Heart left ventricle (tissue), 16 donors: ENCODE data around the gene FTO. TPM values are rescaled to one million over a fixed set of nuclear protein-coding genes. Genes with fewer than 3 reads are reported as not detected.

ENCODE experiments used
- ATAC-seq, 4 donors: fragments of 200-7000 bp; cut with Tn5 transposase; one replicate each; pipeline ENCODE4 v1.9.1; 2020 to 2022; ENCODE audit warnings: moderate library complexity in 4 of 4, mild to moderate bottlenecking in 3 of 4, moderate number of reproducible peaks in 1 of 4
- DNase-seq, 5 donors: peaks; one replicate each; pipeline ENCODE4 v3.0.0-alpha.2; 2020
- H3K27ac ChIP-seq, 12 donors: fragments of 200-600 bp; sonication (generic) in 4 of 12; one replicate each; pipeline versions ENCODE4 v1.5.0 to v1.8.0; 2016 to 2022; ENCODE audit warnings: mild to moderate bottlenecking in 2 of 12
- H3K27me3 ChIP-seq, 9 donors: fragments of 200-600 bp; sonication (generic) in 2 of 9; one replicate each; pipeline versions ENCODE4 v1.5.1 to v1.8.0; 2016 to 2022; ENCODE audit warnings: mild to moderate bottlenecking in 3 of 9
- H3K36me3 ChIP-seq, 9 donors: fragments of 200-600 bp; sonication (generic) in 2 of 9; one replicate each; pipeline versions ENCODE4 v1.5.0 to v1.8.0; 2018 to 2022; ENCODE audit warnings: mild to moderate bottlenecking in 2 of 9
- H3K4me1 ChIP-seq, 12 donors: fragments of 200-600 bp; sonication (generic) in 4 of 12; one replicate each; pipeline versions ENCODE4 v1.5.0 to v1.8.0; 2016 to 2022; ENCODE audit warnings: mild to moderate bottlenecking in 3 of 12
- H3K4me3 ChIP-seq, 12 donors: fragments of 200-600 bp; sonication (generic) in 4 of 12; one replicate each; pipeline versions ENCODE4 v1.5.0 to v1.8.0; 2017 to 2022; ENCODE audit warnings: mild to moderate bottlenecking in 9 of 12, moderate library complexity in 4 of 12
- H3K9me3 ChIP-seq, 12 donors: fragments of 200-600 bp; sonication (generic) in 4 of 12; one replicate each; pipeline versions ENCODE4 v1.5.0 to v1.8.0; 2016 to 2022; ENCODE audit warnings: mild to moderate bottlenecking in 1 of 12
- POLR2A ChIP-seq, 2 donors: fragments of 450-650 bp; IDR thresholded peaks; one replicate each; pipeline ENCODE4 v1.6.1; 2017; ENCODE audit warnings: antibody characterized with exemption in 2 of 2, mild to moderate bottlenecking in 2 of 2, moderate library complexity in 2 of 2
- WGBS, 4 donors: extraction: QIAGEN DNeasy Blood & Tissue Kit in 2 of 4; methylation state at CpG; one replicate each; pipeline versions ENCODE4 v1.1.5 to v1.1.7; 2013 to 2018; 5-methylcytosine and 5-hydroxymethylcytosine counted together
- intact Hi-C, 10 donors: fragments of 100-400 bp; cut with DNase I; formaldehyde crosslinking; loops; one replicate each; pipeline versions ENCODE4 v1.11.1 to v1.14.2; 2022
- polyA plus RNA-seq, 2 donors: library from polyadenylated mRNA; stranded (reverse); fragments of 200-250 nt; gene quantifications; one replicate each; pipeline ENCODE4 v1.2.3, GENCODE V29; 2013
- total RNA-seq, 9 donors: library from RNA; depleted of rRNA in 2 of 9; stranded (reverse); fragments of >200 nt in 2 of 9; fragmentation: NEBNext Ultra II Directional in 3 of 9; extraction: Animal tissue kit (Norgen Biotek cat#: 25700) in 3 of 9; gene quantifications; one replicate each; pipeline versions ENCODE4 v1.1.0 to v1.2.4, GENCODE V29; 2016 to 2023
- TF ChIP-seq, protein P1 (sequence below), 12 donors: fragments of 200-600 bp; sonication (generic) in 4 of 12; IDR thresholded peaks; one replicate each; pipeline versions ENCODE4 v1.5.0 to v1.8.0; 2018 to 2022; ENCODE audit warnings: antibody characterized with exemption in 12 of 12, mild to moderate bottlenecking in 5 of 12
- donor health status: ischemic (EF 13 %, LVEDD 7.1; RV severe dilation, severe dysfunction).
- donor health status: healthy with polysubstance abuse.
- donor health status: DM: no; HTN: yes; CAD: no.
- donor health status: DM: no; HTN: no; CAD: no.
- donor health status: ischemic (EF 25% LVEDD 6.9; RV normal size, moderate dysfunction).
- donor health status: ischemic (EF 25% LVEDD 5.7; RV mildly dilated, moderate dysfunction).
- donor health status: healthy.
- donor health status: DM: yes; HTN: yes; CAD: no.
- donor health status: ischemic (EF 35%, LVEDD 5.7; RV mildly dilated, moderate dysfunction).
- donor health status: nonischemic (EF 11% LVEDD 7.7; RV severe dilation, severe dysfunction).
- donor health status: DM: yes; HTN: yes; CAD: no.
- donor health status: PGD.
- donor health status: ischemic (EF 29% LVEDD 5.4; RV normal size, mild dysfunction).
- donor health status: nonischemic (EF 23%, LVEDD 6.1; RV moderate dilation, normal function).

Gene FTO
- total and polyA plus RNA-seq, 11 donors: 11.8 to 105 (median 86.8) TPM

DNA sequence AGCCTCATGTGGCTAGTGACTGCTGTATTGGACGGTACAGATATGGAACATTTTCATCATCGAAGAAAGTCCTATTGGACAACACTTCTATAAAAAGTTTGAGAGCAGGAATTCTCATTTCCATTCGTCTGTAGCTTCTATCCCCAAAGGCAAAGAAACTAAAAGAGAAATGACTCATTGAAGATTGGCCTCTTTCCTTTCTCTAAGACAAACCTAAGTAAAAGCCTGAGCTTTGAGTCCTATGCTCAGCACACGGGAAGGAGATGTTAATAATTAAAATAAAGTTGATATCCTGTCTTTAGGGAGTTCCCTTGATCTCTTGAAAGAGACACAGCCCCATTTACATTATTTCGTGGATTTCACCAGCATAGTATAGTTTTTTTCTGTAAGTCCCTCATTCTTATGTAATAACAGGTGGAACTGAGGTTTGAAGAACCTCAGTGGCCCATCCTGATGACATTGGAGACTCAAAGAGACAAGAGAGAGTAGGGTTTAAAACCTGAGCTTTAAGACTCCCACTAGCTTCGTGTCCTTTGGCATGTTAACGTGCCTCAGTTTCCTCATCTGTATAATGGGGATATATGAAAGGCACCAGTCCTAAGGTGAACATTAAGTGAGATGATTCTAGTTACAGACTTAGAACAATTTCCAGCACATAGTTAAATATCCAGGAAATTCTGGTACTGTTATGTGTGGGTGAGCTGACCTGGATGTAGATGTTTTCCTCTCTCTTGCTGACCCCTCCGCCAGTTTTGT is 408.7 kb downstream of the FTO start:
- no peak overlapping the region for H3K4me3 ChIP-seq

DNA sequence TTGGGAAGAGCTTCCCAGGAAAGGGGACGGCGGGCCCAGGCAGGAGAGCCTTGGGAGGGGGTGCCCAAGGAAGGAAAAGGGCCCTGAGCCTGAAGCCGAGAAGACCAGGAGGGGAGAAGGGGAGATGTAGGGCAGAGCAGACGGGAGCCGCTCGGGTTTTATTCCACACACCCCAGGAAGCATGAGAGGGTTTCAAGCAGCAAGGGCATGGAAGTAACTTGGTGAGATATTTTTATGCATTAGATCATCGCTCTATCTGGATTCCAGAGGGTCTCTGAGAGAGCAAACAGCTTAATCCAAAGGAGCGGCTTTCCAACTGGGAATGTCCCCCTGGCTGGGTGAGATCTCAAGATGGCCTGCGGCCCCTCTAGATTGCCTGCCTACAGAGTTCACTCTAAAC is 411.6 kb downstream of the FTO start:
- no peak overlapping the region for H3K4me3 ChIP-seq
- DNase-seq (no peak), ATAC-seq (peak in 3 of 4 donors; percentile 33 to 61 (median 54))
- TF ChIP-seq POLR2A (IDR thresholded peaks at IDR 0.05): no peak
- 68 to 83% (median 71%) methylated on average over 9 of the region's 9 CpGs for WGBS, 4 donors
- peak overlapping the region in 1 of 12 donors; percentile 24 for H3K27ac ChIP-seq
- intact Hi-C loops: no loop called here
- peaks cover 0 to 9% (median 0%) of the 10 kb centered on the region in 12 donors for H3K4me1 ChIP-seq
- H3K9me3 ChIP-seq: no peaks in the 10 kb centered on the region
- H3K36me3 ChIP-seq: peaks cover 0 to 38% (median 18%) of the 10 kb centered on the region in 9 donors
- no peaks in the 10 kb centered on the region for H3K27me3 ChIP-seq

More for the DNA sequence above, 408.7 kb downstream of the FTO start:
- no peaks in the 10 kb centered on the region for H3K9me3 ChIP-seq
- TF ChIP-seq, protein P1, sequence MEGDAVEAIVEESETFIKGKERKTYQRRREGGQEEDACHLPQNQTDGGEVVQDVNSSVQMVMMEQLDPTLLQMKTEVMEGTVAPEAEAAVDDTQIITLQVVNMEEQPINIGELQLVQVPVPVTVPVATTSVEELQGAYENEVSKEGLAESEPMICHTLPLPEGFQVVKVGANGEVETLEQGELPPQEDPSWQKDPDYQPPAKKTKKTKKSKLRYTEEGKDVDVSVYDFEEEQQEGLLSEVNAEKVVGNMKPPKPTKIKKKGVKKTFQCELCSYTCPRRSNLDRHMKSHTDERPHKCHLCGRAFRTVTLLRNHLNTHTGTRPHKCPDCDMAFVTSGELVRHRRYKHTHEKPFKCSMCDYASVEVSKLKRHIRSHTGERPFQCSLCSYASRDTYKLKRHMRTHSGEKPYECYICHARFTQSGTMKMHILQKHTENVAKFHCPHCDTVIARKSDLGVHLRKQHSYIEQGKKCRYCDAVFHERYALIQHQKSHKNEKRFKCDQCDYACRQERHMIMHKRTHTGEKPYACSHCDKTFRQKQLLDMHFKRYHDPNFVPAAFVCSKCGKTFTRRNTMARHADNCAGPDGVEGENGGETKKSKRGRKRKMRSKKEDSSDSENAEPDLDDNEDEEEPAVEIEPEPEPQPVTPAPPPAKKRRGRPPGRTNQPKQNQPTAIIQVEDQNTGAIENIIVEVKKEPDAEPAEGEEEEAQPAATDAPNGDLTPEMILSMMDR (IDR thresholded peaks at IDR 0.05): no peak
- no peak for TF ChIP-seq POLR2A (IDR thresholded peaks at IDR 0.05)
- no peak overlapping the region for H3K27ac ChIP-seq
- no peaks in the 10 kb centered on the region for H3K27me3 ChIP-seq
- no peak for ATAC-seq
- intact Hi-C loops: no loop called here
- DNase-seq: no peak
- WGBS, 4 donors: 89 to 92% (median 91%) methylated on average over 8 of the region's 8 CpGs
- peaks cover 0 to 30% (median 18%) of the 10 kb centered on the region in 9 donors for H3K36me3 ChIP-seq
- peaks cover 0 to 9% (median 0%) of the 10 kb centered on the region in 12 donors for H3K4me1 ChIP-seq

DNA sequence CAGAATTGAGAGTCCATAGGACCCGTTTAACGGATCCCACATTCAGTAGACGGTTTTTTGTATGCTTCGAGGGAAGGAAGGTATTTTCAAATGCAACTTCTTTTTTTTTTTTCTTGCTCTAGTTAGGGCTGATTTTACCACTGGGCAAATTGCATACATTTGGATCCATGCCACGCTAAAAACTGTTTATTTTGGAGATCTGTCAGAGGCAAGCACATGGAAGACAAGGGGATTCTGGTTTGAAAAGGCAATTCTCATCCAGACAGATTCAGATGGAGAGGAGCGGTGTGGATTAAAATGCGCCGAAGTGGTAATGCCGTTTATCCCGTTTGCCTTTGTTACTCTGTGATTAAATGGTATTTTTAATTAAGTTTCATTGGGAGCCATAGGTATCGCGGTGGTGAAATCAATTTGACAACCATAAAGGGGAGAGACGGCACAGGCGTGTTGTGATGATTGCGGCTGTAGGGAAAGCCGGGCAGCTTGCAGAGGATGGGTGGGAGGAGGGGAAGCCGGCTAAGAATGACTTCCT is 412.2 kb downstream of the FTO start:
- Histone ChIP-seq H3K4me1 (peaks cover 0 to 9% (median 0%) of the 10 kb centered on the region in 12 donors), H3K9me3 (no peaks in the 10 kb centered on the region), H3K4me3 (no peak overlapping the region), H3K27ac (no peak overlapping the region), H3K36me3 (peaks cover 0 to 38% (median 18%) of the 10 kb centered on the region in 9 donors), H3K27me3 (no peaks in the 10 kb centered on the region)
- no peak for DNase-seq
- no peak for ATAC-seq
- 81 to 86% (median 85%) methylated on average over 17 of the region's 17 CpGs for WGBS, 4 donors
- intact Hi-C loops: no loop called here
- no peak for TF ChIP-seq POLR2A (IDR thresholded peaks at IDR 0.05)
- TF ChIP-seq, protein P1 (IDR thresholded peaks at IDR 0.05): no peak

DNA sequence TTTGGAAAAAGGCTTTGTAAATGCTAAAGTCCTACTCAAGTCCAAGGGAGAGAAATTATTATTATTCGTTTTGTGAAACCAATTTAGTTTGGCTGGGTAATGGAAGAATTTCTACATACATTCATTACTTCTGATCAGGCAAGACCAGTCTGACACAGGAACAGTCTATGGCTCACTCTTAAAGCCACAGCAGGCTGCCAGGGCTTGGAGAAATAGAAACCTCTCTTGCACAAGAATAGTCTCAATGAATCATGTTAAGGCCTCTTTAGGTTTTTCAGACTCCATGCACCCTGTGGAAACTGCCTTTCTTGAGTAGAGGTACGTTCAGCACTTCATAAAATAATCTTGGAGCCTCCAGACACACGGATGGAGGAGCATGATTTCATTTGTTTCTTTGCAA is 414.9 kb downstream of the FTO start:
- WGBS, 4 donors: 92 to 94% (median 93%) methylated on average over 3 of the region's 3 CpGs
- TF ChIP-seq, protein P1 (IDR thresholded peaks at IDR 0.05): no peak
- TF ChIP-seq POLR2A (IDR thresholded peaks at IDR 0.05): no peak
- H3K4me3 ChIP-seq: no peak overlapping the region
- H3K27ac ChIP-seq: no peak overlapping the region
- DNase-seq (no peak), ATAC-seq (no peak)
- H3K36me3 ChIP-seq: peaks cover 0 to 16% (median 0%) of the 10 kb centered on the region in 9 donors
- H3K9me3 ChIP-seq: no peaks in the 10 kb centered on the region
- intact Hi-C loops: no loop called here
- no peaks in the 10 kb centered on the region for H3K27me3 ChIP-seq
- peaks cover 0 to 9% (median 0%) of the 10 kb centered on the region in 12 donors for H3K4me1 ChIP-seq
